GM20000 (cell line): ENCODE data around the gene SAPCD2.

ENCODE experiments used
- DNase-seq: peaks from one replicate; pipeline ENCODE4 v3.0.0; 2012; ENCODE audit warnings: low spot score
- CTCF ChIP-seq: IDR thresholded peaks from 2 replicates; pipeline ENCODE4 v1.5.1; 2012; ENCODE audit warnings: mild to moderate bottlenecking, control low read depth; ENCODE audit errors: extremely low read depth, missing control alignments

The SAPCD2 gene

GRCh38 chr9:137039611-137040366 lies 30.6 kb downstream of the SAPCD2 start:
- DNase-seq: no peak
- TF ChIP-seq CTCF: no peak

GRCh38 chr9:137038916-137039315 lies 31.4 kb downstream of the SAPCD2 start:
- DNase-seq: no peak
- TF ChIP-seq CTCF: no peak

- TF ChIP-seq CTCF: no peak
- no peak for DNase-seq
These were observed 32.9 kb downstream of the SAPCD2 start for GRCh38 chr9:137037483-137037882.

GRCh38 chr9:137037035-137037434 lies 33.3 kb downstream of the SAPCD2 start:
- no peak for DNase-seq
- TF ChIP-seq CTCF: no peak

GRCh38 chr9:137035937-137036336 lies 34.4 kb downstream of the SAPCD2 start:
- TF ChIP-seq CTCF: no peak
- no peak for DNase-seq

- no peak for DNase-seq
- no peak for TF ChIP-seq CTCF
These were observed 34.9 kb downstream of the SAPCD2 start for GRCh38 chr9:137035507-137035834.

- peak; percentile 94 for DNase-seq
- peak; percentile 98 for TF ChIP-seq CTCF
These were observed 35.4 kb downstream of the SAPCD2 start for GRCh38 chr9:137034709-137035506.
